SK-N-MC (cell line): ENCODE data around the gene ZDHHC11B.

ENCODE experiments used
- DNase-seq: peaks from one replicate; pipeline ENCODE4 v3.0.0-alpha.2; 2011; ENCODE audit warnings: low read depth, low spot score
- H3K27ac ChIP-seq: fragments of 200-600 bp; sonication (generic); 2 replicates; pipeline ENCODE4 v1.5.1; 2016; ENCODE audit warnings: mixed run types
- H3K36me3 ChIP-seq: fragments of 200-600 bp; sonication (generic); 2 replicates; pipeline ENCODE4 v1.6.1; 2017; ENCODE audit warnings: antibody characterized with exemption, low read length, mixed read lengths; ENCODE audit not compliant: insufficient read depth
- H3K4me3 ChIP-seq: fragments of 200-600 bp; sonication (generic); 2 replicates; pipeline ENCODE4 v1.5.1; 2016
- H3K9ac ChIP-seq: fragments of 200-600 bp; sonication (generic); 2 replicates; pipeline ENCODE4 v1.8.0; 2017; ENCODE audit warnings: mixed run types, mixed read lengths; ENCODE audit not compliant: insufficient read length
- H3K9me3 ChIP-seq: fragments of 200-600 bp; sonication (generic); 2 replicates; pipeline ENCODE4 v1.6.1; 2017; ENCODE audit warnings: low read depth, mild to moderate bottlenecking, antibody characterized with exemption, low read length, moderate library complexity, mixed read lengths
- EZH2 ChIP-seq: fragments of 200-600 bp; sonication (generic); IDR thresholded peaks from one replicate; pipeline ENCODE4 v1.6.1; 2017; ENCODE audit warnings: antibody characterized with exemption
- FOXP2 ChIP-seq: optimal IDR thresholded peaks from 2 replicates; pipeline ENCODE3; 2011; ENCODE audit warnings: mild to moderate bottlenecking, moderate library complexity; ENCODE audit not compliant: insufficient read depth; ENCODE audit errors: extremely low read length, control extremely low read depth
- POLR2AphosphoS5 ChIP-seq: IDR thresholded peaks from 2 replicates; pipeline ENCODE4 v1.6.1; 2012; ENCODE audit warnings: mild to moderate bottlenecking, low read depth, low read length, borderline replicate concordance

ZDHHC11B gene

DNA sequence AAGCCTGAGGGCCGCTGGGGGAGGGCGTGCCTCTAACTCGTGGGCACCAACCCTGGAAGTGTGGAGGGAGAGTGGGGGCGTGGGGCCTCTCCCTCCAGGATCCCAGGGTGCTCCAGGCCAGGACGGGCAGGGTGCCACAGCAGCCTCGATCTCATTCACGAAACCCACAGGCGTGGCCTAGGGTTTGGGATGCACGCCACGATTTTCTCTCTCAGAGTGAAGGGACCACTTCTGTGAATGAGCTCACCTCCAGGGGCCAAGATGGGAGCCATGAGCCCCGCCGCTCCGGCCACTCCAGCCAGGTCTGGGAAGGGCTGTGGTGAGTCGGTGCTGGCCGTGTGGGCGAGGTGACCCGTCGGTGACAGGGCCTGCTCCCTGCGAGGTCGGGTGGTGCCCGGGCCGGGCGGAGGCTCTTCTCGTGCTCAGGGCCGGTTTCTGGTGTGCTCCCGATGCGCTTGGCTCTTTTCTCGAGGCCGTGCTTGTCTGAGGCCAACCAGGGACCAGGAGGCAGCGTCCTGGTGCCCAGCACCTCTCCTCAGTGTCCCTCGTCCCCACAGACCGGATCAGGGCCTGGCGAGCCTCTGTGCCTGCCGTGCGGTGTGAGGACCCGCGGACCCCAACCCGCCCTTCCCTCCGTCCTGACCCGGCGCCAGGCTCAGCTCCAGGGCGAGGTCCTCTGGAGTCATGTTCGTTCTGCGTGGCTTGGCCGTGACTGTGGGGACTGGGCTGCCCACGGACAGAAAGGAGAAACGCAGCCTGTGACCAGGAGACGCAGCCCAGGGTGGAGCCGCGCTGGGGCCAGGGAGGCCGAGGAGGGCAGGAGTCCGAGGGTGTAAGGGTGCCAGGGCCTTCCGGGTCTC is 122.4 kb downstream of the ZDHHC11B start:
- TF ChIP-seq FOXP2 (no peak), POLR2AphosphoS5 (no peak), EZH2 (no peak)
- Histone ChIP-seq H3K9ac (no peak overlapping the region), H3K4me3 (no peak overlapping the region), H3K27ac (no peak overlapping the region), H3K36me3 (peaks cover 21% of the 10 kb centered on the region), H3K9me3 (no peaks in the 10 kb centered on the region)
- no peak for DNase-seq

DNA sequence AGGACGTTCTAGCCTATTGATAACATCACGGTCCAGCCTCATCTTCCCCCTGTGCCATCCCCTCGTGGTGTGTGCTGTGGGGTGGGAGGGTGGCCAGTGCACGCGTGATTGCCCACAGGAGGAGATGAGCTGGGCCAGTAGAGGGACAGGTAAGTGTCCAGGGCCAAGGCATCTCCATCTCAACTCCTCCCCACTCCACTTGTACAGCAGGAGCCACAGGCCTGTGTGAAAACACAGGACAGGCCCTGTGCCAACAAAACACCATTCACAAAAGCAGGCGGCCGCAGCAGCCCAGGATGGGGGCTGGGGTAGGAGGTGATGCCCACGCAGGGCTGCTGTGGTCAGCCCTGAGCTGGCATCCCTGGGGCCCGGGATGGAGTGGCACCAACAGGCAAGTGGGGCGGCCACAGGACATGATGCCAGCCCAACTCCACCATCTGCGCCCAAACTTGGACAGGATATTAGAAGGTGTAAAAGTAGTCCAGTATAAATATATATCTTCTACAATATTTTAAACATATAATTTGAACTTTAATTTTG is 124.0 kb downstream of the ZDHHC11B start:
- TF ChIP-seq FOXP2 (no peak), EZH2 (no peak)
- no peaks in the 10 kb centered on the region for H3K9me3 ChIP-seq
- peaks cover 32% of the 10 kb centered on the region for H3K36me3 ChIP-seq
- no peak overlapping the region for H3K9ac ChIP-seq
- H3K4me3 ChIP-seq, result no peak overlapping the region
- no peak overlapping the region for H3K27ac ChIP-seq
- DNase-seq, result no peak
